DND-41 (cell line): ENCODE measurements around the gene COLEC12.

Experiments used
- ATAC-seq: fragments of 200-7000 bp; cut with Tn5 transposase; 3 replicates; pipeline ENCODE4 v1.9.1; 2021; ENCODE audit warnings: low read depth; ENCODE audit not compliant: insufficient read depth
- DNase-seq: peaks from one replicate; pipeline ENCODE4 v3.0.0-alpha.2; 2020
- H2AFZ ChIP-seq: 2 replicates; pipeline ENCODE4 v1.6.0; 2012; ENCODE audit warnings: low read depth, low read length
- H3K27ac ChIP-seq: 2 replicates; pipeline ENCODE4 v1.5.1; 2012; ENCODE audit warnings: low read length, inconsistent platforms
- H3K27me3 ChIP-seq: fragments of 200-600 bp; sonication (generic); 2 replicates; pipeline ENCODE4 v1.6.0; 2012; ENCODE audit warnings: low read length, mild to moderate bottlenecking, inconsistent platforms; ENCODE audit not compliant: insufficient read depth, poor library complexity
- H3K36me3 ChIP-seq: 2 replicates; pipeline ENCODE4 v1.5.1; 2012; ENCODE audit warnings: low read length, inconsistent platforms; ENCODE audit not compliant: insufficient read depth
- H3K4me1 ChIP-seq: 2 replicates; pipeline ENCODE4 v1.5.1; 2012; ENCODE audit warnings: mild to moderate bottlenecking, low read length; ENCODE audit not compliant: insufficient read depth
- H3K4me2 ChIP-seq: 2 replicates; pipeline ENCODE4 v1.6.0; 2012; ENCODE audit warnings: mild to moderate bottlenecking, moderate library complexity, low read length, inconsistent platforms; ENCODE audit not compliant: insufficient read depth
- H3K4me3 ChIP-seq, 2 experiments: fragments of 200-600 bp in 1 of 2; shearing (Covaris generic) in 1 of 2; 2 replicates each; pipeline ENCODE4 v1.5.1; 2012 to 2016; ENCODE audit warnings: inconsistent platforms in 2 of 2, low read length in 2 of 2, mild to moderate bottlenecking in 2 of 2, low read depth in 1 of 2, moderate library complexity in 1 of 2
- H3K79me2 ChIP-seq: 2 replicates; pipeline ENCODE4 v1.6.0; 2012; ENCODE audit warnings: low read length, inconsistent platforms; ENCODE audit not compliant: insufficient read depth
- H3K9ac ChIP-seq: 2 replicates; pipeline ENCODE4 v1.6.0; 2012; ENCODE audit warnings: low read depth, mild to moderate bottlenecking, inconsistent platforms, low read length, moderate library complexity
- H3K9me3 ChIP-seq: 2 replicates; pipeline ENCODE4 v1.5.1; 2012; ENCODE audit warnings: low read length, moderate library complexity, mild to moderate bottlenecking, inconsistent platforms; ENCODE audit not compliant: insufficient read depth, severe bottlenecking
- H4K20me1 ChIP-seq: 2 replicates; pipeline ENCODE4 v1.6.0; 2012; ENCODE audit warnings: low read length; ENCODE audit not compliant: insufficient read depth
- CTCF ChIP-seq: IDR thresholded peaks from 2 replicates; pipeline ENCODE4 v1.5.1; 2012; ENCODE audit warnings: borderline replicate concordance, low read length, moderate library complexity, mild to moderate bottlenecking; ENCODE audit not compliant: poor library complexity, severe bottlenecking; ENCODE audit errors: extremely low read depth
- EZH2 ChIP-seq: IDR thresholded peaks from 3 replicates; pipeline ENCODE4 v1.6.1; 2012; ENCODE audit warnings: borderline replicate concordance, low read depth, mild to moderate bottlenecking, moderate library complexity, low read length, inconsistent platforms; ENCODE audit not compliant: severe bottlenecking

The COLEC12 gene

GRCh38 chr18:446941-447560 is 53.5 kb downstream of the COLEC12 start:
- Histone ChIP-seq H3K79me2 (no peaks in the 10 kb centered on the region), H4K20me1 (no peaks in the 10 kb centered on the region), H3K4me1 (no peaks in the 10 kb centered on the region), H2AFZ (no peak overlapping the region), H3K9ac (no peak overlapping the region), H3K4me3 (no peak overlapping the region), H3K27ac (no peak overlapping the region), H3K4me2 (no peak overlapping the region), H3K27me3 (no peaks in the 10 kb centered on the region), H3K36me3 (no peaks in the 10 kb centered on the region), H3K9me3 (peaks cover 5% of the 10 kb centered on the region)
- ATAC-seq (no peak), DNase-seq (no peak)
- no peak for TF ChIP-seq CTCF
- TF ChIP-seq EZH2 = no peak

- H3K4me3 ChIP-seq = no peak overlapping the region
- H3K79me2 ChIP-seq = no peaks in the 10 kb centered on the region
- no peak overlapping the region for H2AFZ ChIP-seq
- H3K36me3 ChIP-seq = no peaks in the 10 kb centered on the region
- H4K20me1 ChIP-seq = no peaks in the 10 kb centered on the region
- no peaks in the 10 kb centered on the region for H3K4me1 ChIP-seq
- H3K27ac ChIP-seq = no peak overlapping the region
- H3K27me3 ChIP-seq = no peaks in the 10 kb centered on the region
- no peak for DNase-seq
- H3K9ac ChIP-seq = no peak overlapping the region
- no peak for ATAC-seq
- H3K9me3 ChIP-seq = no peaks in the 10 kb centered on the region
- TF ChIP-seq EZH2 = no peak
- no peak for TF ChIP-seq CTCF
- H3K4me2 ChIP-seq = no peak overlapping the region
These were observed 55.4 kb downstream of the COLEC12 start for GRCh38 chr18:445055-445454.

GRCh38 chr18:438571-438970 is 61.9 kb downstream of the COLEC12 start:
- Histone ChIP-seq H3K9ac (no peak overlapping the region), H3K36me3 (no peaks in the 10 kb centered on the region), H2AFZ (no peak overlapping the region), H3K4me1 (no peaks in the 10 kb centered on the region), H3K4me3 (no peak overlapping the region), H4K20me1 (no peaks in the 10 kb centered on the region), H3K79me2 (no peaks in the 10 kb centered on the region), H3K4me2 (no peak overlapping the region), H3K27me3 (no peaks in the 10 kb centered on the region), H3K9me3 (no peaks in the 10 kb centered on the region), H3K27ac (no peak overlapping the region)
- no peak for TF ChIP-seq EZH2
- no peak for ATAC-seq
- DNase-seq = no peak

- Histone ChIP-seq H3K27me3 (peaks cover 5% of the 10 kb centered on the region), H3K4me1 (no peaks in the 10 kb centered on the region), H3K9ac (no peak overlapping the region), H3K4me3 (no peak overlapping the region), H3K79me2 (no peaks in the 10 kb centered on the region), H4K20me1 (no peaks in the 10 kb centered on the region), H3K27ac (no peak overlapping the region), H3K9me3 (no peaks in the 10 kb centered on the region), H2AFZ (no peak overlapping the region), H3K36me3 (no peaks in the 10 kb centered on the region), H3K4me2 (no peak overlapping the region)
- DNase-seq (no peak), ATAC-seq (no peak)
- TF ChIP-seq EZH2 (no peak), CTCF (no peak)
These were observed 64.6 kb downstream of the COLEC12 start for GRCh38 chr18:435940-436339.
